NT2/D1 (cell line): ENCODE measurements around the gene KCNK5.

Source experiments
- DNase-seq: peaks from one replicate; pipeline ENCODE4 v3.0.0-alpha.2; 2011; ENCODE audit warnings: low read depth, low spot score
- H3K27me3 ChIP-seq: 2 replicates; pipeline ENCODE4 v1.6.0; 2011; ENCODE audit warnings: mild to moderate bottlenecking; ENCODE audit not compliant: insufficient read length, insufficient read depth
- H3K36me3 ChIP-seq: 2 replicates; pipeline ENCODE4 v1.6.1; 2011; ENCODE audit warnings: mild to moderate bottlenecking, low read length, mixed read lengths; ENCODE audit not compliant: insufficient read depth, insufficient read length
- H3K4me1 ChIP-seq: 2 replicates; pipeline ENCODE4 v1.5.1; 2011; ENCODE audit not compliant: insufficient read depth, insufficient read length
- H3K4me3 ChIP-seq: 2 replicates; pipeline ENCODE4 v1.5.1; 2011; ENCODE audit warnings: low read depth; ENCODE audit not compliant: insufficient read length
- H3K9ac ChIP-seq: 2 replicates; pipeline ENCODE4 v1.6.0; 2011; ENCODE audit warnings: low read depth; ENCODE audit not compliant: insufficient read length
- H3K9me3 ChIP-seq: 2 replicates; pipeline ENCODE4 v1.5.1; 2011; ENCODE audit warnings: mild to moderate bottlenecking, low read length; ENCODE audit not compliant: insufficient read depth
- SUZ12 ChIP-seq: IDR thresholded peaks from 2 replicates; pipeline ENCODE4 v1.6.1; 2011; ENCODE audit not compliant: insufficient read length, insufficient read depth; ENCODE audit errors: extremely low read depth
- YY1 ChIP-seq: IDR thresholded peaks from 2 replicates; pipeline ENCODE4 v1.6.1; 2011; ENCODE audit not compliant: insufficient read length, insufficient read depth
- ZNF274 ChIP-seq: IDR thresholded peaks from 2 replicates; pipeline ENCODE4 v1.6.1; 2011; ENCODE audit warnings: mild to moderate bottlenecking, low read depth, low read length

Gene KCNK5

DNA sequence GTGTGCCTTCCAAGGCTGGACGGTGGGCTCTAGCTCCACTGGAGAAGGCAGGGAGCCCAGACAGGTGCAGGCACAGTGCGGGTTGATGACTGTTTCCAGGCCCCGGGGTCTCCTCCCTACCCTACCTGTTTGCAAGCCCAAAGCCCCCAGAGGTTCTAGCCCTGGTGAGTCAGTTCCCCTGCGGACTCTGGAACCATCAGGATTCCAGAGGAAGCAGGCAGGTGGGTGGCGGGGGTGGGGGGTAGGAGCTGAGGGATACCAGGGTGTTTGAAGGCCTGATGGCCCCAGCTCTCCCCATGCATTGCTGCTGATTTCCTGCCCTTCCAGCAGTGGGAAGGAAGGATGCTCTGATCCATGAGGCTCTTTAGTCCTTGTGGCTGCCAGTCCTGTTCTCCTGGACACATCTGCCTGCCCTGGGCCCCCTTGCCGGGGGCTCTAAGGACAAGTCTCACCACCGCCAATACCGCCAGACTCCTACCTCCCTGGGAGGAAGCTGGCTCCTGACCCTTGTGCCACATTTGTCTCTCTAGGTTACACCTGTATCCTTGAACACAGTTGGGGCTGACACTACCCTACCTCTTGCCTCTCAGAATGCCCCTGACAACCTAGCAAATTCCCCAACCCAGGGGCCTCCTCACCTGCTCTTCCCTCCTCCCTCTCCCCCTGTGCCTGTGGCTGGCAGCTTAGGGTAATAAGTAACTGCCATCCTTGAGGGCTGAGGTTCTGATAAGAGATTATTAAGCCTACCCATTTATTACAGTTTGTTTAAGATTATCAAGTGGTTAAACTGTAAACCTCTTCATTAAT is 21.7 kb downstream of the KCNK5 start:
- Histone ChIP-seq H3K27me3 (peaks cover 4% of the 10 kb centered on the region), H3K36me3 (no peaks in the 10 kb centered on the region), H3K9ac (no peak overlapping the region), H3K9me3 (no peaks in the 10 kb centered on the region), H3K4me1 (peaks cover 31% of the 10 kb centered on the region), H3K4me3 (no peak overlapping the region)
- DNase-seq = no peak
- no peak for TF ChIP-seq YY1
- no peak for TF ChIP-seq SUZ12
- TF ChIP-seq ZNF274 = no peak

DNA sequence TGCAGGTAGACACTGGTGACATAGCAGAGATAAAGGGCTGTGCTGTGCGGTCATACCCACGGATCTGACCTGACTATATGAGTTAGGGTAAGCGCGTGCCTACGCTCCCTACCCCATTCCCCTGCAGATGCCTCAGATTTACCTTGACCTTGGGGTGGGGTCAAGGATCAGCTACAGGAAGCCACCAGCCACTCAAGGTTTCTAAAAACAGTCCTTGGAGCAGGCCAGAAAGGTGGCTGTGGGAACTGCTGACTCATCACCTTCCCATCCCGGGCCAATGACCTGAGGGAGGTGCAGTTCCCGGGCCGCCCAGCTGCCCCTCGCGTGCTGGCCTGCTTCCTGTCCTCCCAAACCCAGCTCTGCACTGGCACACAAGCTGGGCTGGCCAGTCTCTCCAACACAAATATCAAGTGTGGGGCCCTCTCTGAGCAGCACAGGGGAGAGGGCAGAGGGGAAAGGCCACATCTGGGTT is 23.0 kb downstream of the KCNK5 start:
- H3K4me3 ChIP-seq = no peak overlapping the region
- DNase-seq = no peak
- peaks cover 31% of the 10 kb centered on the region for H3K4me1 ChIP-seq

DNA sequence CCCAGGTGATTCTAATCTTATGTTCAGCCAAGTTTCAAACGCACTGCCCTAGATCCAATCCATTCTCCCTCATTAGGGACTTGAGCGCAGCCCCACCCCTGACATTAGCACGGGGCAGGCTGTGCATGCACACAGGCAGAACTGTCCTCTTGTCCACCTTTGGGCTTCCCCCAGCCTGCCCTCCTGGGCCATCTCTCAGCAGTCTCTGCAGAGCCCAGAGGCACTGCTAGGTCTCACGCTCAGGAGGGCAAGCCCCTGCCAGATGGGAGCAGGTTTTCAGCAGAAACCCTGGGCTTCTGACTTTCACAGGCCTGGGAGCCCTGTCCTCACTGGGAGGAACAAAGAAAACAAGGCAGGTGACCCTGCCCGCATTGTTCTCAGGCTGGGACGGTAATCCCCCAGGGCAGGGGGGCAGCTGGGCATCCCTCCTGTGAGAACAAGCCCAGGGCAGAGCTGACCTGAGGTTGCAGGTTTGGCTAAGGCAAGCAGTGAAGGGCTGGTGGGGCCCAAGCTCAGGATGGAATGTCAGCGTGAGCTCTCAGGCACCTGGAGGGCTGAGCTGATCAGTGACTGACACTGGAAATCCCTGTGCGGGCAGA is 24.5 kb downstream of the KCNK5 start:
- no peak for DNase-seq
- Histone ChIP-seq H3K9ac (no peak overlapping the region), H3K4me1 (peaks cover 31% of the 10 kb centered on the region), H3K27me3 (no peaks in the 10 kb centered on the region), H3K9me3 (no peaks in the 10 kb centered on the region), H3K36me3 (no peaks in the 10 kb centered on the region), H3K4me3 (no peak overlapping the region)
- TF ChIP-seq SUZ12 = no peak
- no peak for TF ChIP-seq ZNF274

More for the DNA sequence above, 23.0 kb downstream of the KCNK5 start:
- Histone ChIP-seq H3K9me3 (no peaks in the 10 kb centered on the region), H3K27me3 (no peaks in the 10 kb centered on the region), H3K9ac (no peak overlapping the region), H3K36me3 (no peaks in the 10 kb centered on the region)
- no peak for TF ChIP-seq YY1
- TF ChIP-seq ZNF274 = no peak
- TF ChIP-seq SUZ12 = no peak

DNA sequence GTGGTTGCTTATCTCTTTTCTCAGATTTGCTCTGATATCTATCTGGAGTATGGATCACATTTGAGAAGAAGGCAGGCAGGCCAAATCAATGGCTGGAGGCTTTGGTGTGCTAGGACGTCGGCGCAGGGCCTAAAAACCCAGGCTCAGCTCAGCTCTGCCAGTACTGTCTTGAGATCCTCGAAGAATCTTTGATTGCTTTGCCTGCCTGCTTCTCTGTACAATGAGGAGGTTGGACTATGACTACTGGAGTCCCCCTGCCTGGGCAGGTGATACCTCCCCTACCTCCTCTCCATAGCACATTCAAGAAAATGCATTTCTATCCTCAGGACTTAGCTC is 25.1 kb downstream of the KCNK5 start:
- H3K9ac ChIP-seq = no peak overlapping the region
- no peak overlapping the region for H3K4me3 ChIP-seq
- peaks cover 31% of the 10 kb centered on the region for H3K4me1 ChIP-seq
- no peaks in the 10 kb centered on the region for H3K36me3 ChIP-seq
- TF ChIP-seq SUZ12 = no peak
- no peak for TF ChIP-seq ZNF274
- no peak for TF ChIP-seq YY1
- no peaks in the 10 kb centered on the region for H3K27me3 ChIP-seq
- no peak for DNase-seq
- no peaks in the 10 kb centered on the region for H3K9me3 ChIP-seq

DNA sequence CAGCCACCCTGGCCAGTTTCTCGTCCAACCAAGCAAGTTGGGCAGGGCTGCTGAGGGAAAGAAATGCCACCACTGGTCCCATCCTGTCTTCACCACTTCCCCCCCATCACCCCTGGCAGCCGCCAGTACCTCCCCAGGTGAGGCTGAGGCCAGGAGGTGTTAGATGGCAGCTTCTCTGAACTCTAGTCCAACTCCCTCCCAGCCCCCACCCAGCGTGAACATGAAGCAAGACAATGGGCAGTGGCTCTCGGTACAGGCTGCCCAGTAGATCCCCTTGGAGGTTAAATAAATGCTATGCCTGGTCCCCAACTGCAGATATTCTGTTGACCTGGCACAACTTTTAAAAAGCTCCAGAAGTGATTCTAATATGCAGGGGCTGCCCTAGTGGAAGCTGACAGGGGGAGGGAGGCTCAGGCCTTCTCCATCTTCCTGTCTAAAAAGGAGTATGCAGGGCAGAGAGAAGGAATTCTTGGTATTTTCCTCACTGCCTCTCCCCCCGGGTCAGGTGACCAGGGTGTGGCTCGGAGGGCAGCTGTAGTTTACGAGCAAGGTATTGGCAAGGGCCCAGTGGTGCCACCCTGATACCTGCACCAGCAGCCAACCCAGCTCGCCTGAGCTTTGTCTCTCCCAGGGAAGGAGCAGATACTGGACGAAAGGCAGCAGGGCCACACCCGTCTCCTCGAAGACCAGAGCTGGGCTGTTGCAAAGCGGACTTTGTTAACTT is 25.7 kb downstream of the KCNK5 start:
- DNase-seq = no peak
- Histone ChIP-seq H3K9me3 (no peaks in the 10 kb centered on the region), H3K4me3 (no peak overlapping the region), H3K4me1 (peaks cover 30% of the 10 kb centered on the region), H3K9ac (no peak overlapping the region), H3K36me3 (no peaks in the 10 kb centered on the region), H3K27me3 (no peaks in the 10 kb centered on the region)
- TF ChIP-seq SUZ12 = no peak
- no peak for TF ChIP-seq YY1
- TF ChIP-seq ZNF274 = no peak

DNA sequence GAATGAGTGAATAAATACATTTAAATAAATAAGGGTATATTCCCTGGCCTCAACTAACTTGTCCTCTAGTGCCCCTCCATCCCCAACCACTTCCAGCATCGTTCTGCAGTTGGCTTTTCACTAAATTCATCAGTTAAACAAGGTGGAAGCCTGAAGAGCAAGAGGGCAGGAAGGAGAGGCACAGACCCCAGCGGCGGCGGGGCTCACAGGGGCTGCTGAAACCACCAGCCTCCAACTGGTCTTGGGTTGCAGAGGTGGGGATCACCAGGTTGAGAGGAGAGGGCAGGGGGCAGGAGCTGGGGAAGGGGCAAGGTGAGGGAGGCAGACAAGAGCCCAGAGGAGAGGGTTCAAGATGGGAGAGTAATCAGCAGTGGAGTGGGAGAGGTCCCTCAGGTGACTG is 27.1 kb downstream of the KCNK5 start:
- DNase-seq = no peak
- Histone ChIP-seq H3K9me3 (no peaks in the 10 kb centered on the region), H3K36me3 (no peaks in the 10 kb centered on the region), H3K9ac (no peak overlapping the region), H3K4me3 (no peak overlapping the region), H3K4me1 (peaks cover 29% of the 10 kb centered on the region), H3K27me3 (no peaks in the 10 kb centered on the region)
- no peak for TF ChIP-seq YY1
- TF ChIP-seq ZNF274 = no peak
- TF ChIP-seq SUZ12 = no peak

DNA sequence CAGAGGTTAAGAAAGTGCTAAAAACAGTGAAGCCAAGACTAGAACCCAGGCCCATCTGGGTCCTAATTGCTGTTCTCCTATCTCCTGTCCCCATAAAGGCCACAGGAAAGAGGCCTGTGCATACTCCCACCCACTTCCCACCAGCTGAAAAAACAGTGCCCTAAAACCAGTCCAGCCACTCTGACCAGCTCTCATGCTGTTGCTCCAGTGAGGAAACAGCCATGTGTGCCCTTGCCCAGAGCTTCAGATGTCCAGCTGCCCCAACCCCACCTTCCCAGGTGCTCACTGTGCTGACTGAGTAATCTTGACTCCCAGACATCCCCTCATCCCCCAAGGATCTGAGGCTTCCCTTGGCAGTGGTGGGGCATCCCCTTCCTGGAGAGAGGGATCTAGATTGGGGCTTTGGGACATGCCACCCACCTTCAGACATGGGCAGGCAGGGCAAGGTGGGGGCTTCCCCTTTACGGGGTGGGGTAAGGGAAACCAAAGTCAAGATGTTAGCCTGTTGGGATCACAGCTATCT is 28.7 kb downstream of the KCNK5 start:
- TF ChIP-seq SUZ12 = no peak
- no peak for TF ChIP-seq ZNF274
- no peak for TF ChIP-seq YY1
- Histone ChIP-seq H3K9me3 (no peaks in the 10 kb centered on the region), H3K4me1 (peaks cover 23% of the 10 kb centered on the region), H3K4me3 (no peak overlapping the region), H3K27me3 (no peaks in the 10 kb centered on the region), H3K9ac (no peak overlapping the region), H3K36me3 (no peaks in the 10 kb centered on the region)
- no peak for DNase-seq
